H9 (cell line): ENCODE data around the gene CEBPZ. TPM values are rescaled to one million over a fixed set of nuclear protein-coding genes. Genes with fewer than 3 reads are reported as not detected.

Experiments
- DNase-seq: peaks from one replicate; pipeline ENCODE4 v3.0.0-alpha.2; 2017
- H2AFZ ChIP-seq: one replicate; pipeline ENCODE4 v1.6.1; 2013; ENCODE audit warnings: mild to moderate bottlenecking, low read length, control low read depth, moderate library complexity
- H2AK5ac ChIP-seq: 2 replicates; pipeline ENCODE4 v1.6.1; 2013; ENCODE audit warnings: low read length, control low read depth, mixed read lengths; ENCODE audit not compliant: insufficient read length
- H2BK120ac ChIP-seq: one replicate; pipeline ENCODE4 v1.6.1; 2013; ENCODE audit warnings: low read depth, mild to moderate bottlenecking, low read length, control low read depth, inconsistent platforms; ENCODE audit not compliant: poor library complexity, severe bottlenecking
- H2BK12ac ChIP-seq: 2 replicates; pipeline ENCODE4 v1.6.1; 2013; ENCODE audit warnings: low read length, control low read depth, mixed read lengths, low read depth; ENCODE audit not compliant: insufficient read length
- H2BK15ac ChIP-seq: 2 replicates; pipeline ENCODE4 v1.6.1; 2013; ENCODE audit warnings: low read depth, low read length, control low read depth
- H2BK20ac ChIP-seq: one replicate; pipeline ENCODE4 v1.6.1; 2013; ENCODE audit warnings: low read depth, mild to moderate bottlenecking, low read length, control low read depth, inconsistent platforms; ENCODE audit not compliant: poor library complexity, severe bottlenecking
- H2BK5ac ChIP-seq: 2 replicates; pipeline ENCODE4 v1.6.1; 2013; ENCODE audit warnings: low read length, control low read depth, mixed read lengths; ENCODE audit not compliant: insufficient read length
- H3K14ac ChIP-seq: 2 replicates; pipeline ENCODE4 v1.6.1; 2013; ENCODE audit warnings: low read length, control low read depth; ENCODE audit not compliant: insufficient read depth
- H3K18ac ChIP-seq: 2 replicates; pipeline ENCODE4 v1.6.1; 2013; ENCODE audit warnings: low read depth, mild to moderate bottlenecking, mixed read lengths, low read length, control low read depth; ENCODE audit not compliant: insufficient read length
- H3K23ac ChIP-seq: 2 replicates; pipeline ENCODE4 v1.6.1; 2013; ENCODE audit warnings: low read length, control low read depth, mixed read lengths, low read depth; ENCODE audit not compliant: insufficient read length
- H3K23me2 ChIP-seq: 2 replicates; pipeline ENCODE4 v1.6.1; 2013; ENCODE audit warnings: low read depth, mild to moderate bottlenecking, mixed read lengths, low read length, control low read depth; ENCODE audit not compliant: insufficient read length, poor library complexity, severe bottlenecking
- H3K27ac ChIP-seq: 2 replicates; pipeline ENCODE4 v1.5.1; 2013; ENCODE audit warnings: low read length, control low read depth, mixed read lengths, low read depth; ENCODE audit not compliant: insufficient read length
- H3K27me3 ChIP-seq: 2 replicates; pipeline ENCODE4 v1.6.1; 2013; ENCODE audit warnings: low read length, control low read depth, inconsistent platforms; ENCODE audit not compliant: insufficient read depth
- H3K4ac ChIP-seq: 2 replicates; pipeline ENCODE4 v1.6.1; 2013; ENCODE audit warnings: low read depth, mild to moderate bottlenecking, control low read depth, inconsistent platforms, low read length, moderate library complexity
- H3K4me1 ChIP-seq: 2 replicates; pipeline ENCODE4 v1.6.1; 2013; ENCODE audit warnings: low read length, control low read depth, inconsistent platforms; ENCODE audit not compliant: insufficient read depth
- H3K4me2 ChIP-seq: 2 replicates; pipeline ENCODE4 v1.6.1; 2013; ENCODE audit warnings: low read length, control low read depth, mixed read lengths; ENCODE audit not compliant: insufficient read length, insufficient read depth
- H3K56ac ChIP-seq: 2 replicates; pipeline ENCODE4 v1.6.1; 2013; ENCODE audit warnings: low read depth, mild to moderate bottlenecking, mixed read lengths, low read length, control low read depth; ENCODE audit not compliant: insufficient read length
- H3K79me1 ChIP-seq: 2 replicates; pipeline ENCODE4 v1.6.1; 2013; ENCODE audit warnings: low read depth, mild to moderate bottlenecking, moderate library complexity, low read length, control low read depth, inconsistent platforms; ENCODE audit not compliant: insufficient read depth, poor library complexity, severe bottlenecking
- H3K79me2 ChIP-seq: 2 replicates; pipeline ENCODE4 v1.6.1; 2013; ENCODE audit warnings: low read length, control low read depth, inconsistent platforms; ENCODE audit not compliant: insufficient read depth
- H3K9ac ChIP-seq: 2 replicates; pipeline ENCODE4 v1.6.1; 2013; ENCODE audit warnings: low read length, control low read depth, mixed read lengths; ENCODE audit not compliant: insufficient read length; ENCODE audit errors: extremely low read depth
- H3K9me3 ChIP-seq: one replicate; pipeline ENCODE4 v1.6.1; 2013; ENCODE audit warnings: low read depth, low read length, inconsistent platforms; ENCODE audit not compliant: control insufficient read depth
- H3T11ph ChIP-seq: one replicate; pipeline ENCODE4 v1.6.1; 2013; ENCODE audit warnings: mild to moderate bottlenecking, low read length, control low read depth, inconsistent platforms
- H4K20me1 ChIP-seq: one replicate; pipeline ENCODE4 v1.6.1; 2013; ENCODE audit not compliant: control insufficient read depth, insufficient read length, insufficient read depth
- H4K5ac ChIP-seq: 2 replicates; pipeline ENCODE4 v1.6.1; 2013; ENCODE audit warnings: low read depth, mild to moderate bottlenecking, mixed read lengths, low read length, control low read depth; ENCODE audit not compliant: insufficient read length
- H4K8ac ChIP-seq: replicated peaks from 2 replicates; pipeline ENCODE4 v1.6.1; 2013; ENCODE audit warnings: low read length, control low read depth, mixed read lengths, low read depth; ENCODE audit not compliant: insufficient read length
- H4K91ac ChIP-seq: 2 replicates; pipeline ENCODE4 v1.6.1; 2013; ENCODE audit warnings: low read depth, mild to moderate bottlenecking, moderate library complexity, mixed read lengths, low read length, control low read depth; ENCODE audit not compliant: insufficient read length
- H3K27ac Mint-ChIP-seq, 3 experiments: 2 replicates in 2 of 3; 3 replicates in 1 of 3; pipeline ENCODE4 v1.8.0; 2020 to 2021; ENCODE audit warnings: mixed read lengths in 3 of 3, mild to moderate bottlenecking in 1 of 3, moderate library complexity in 1 of 3
- H3K27me3 Mint-ChIP-seq: 2 replicates; pipeline ENCODE4 v1.8.0; 2021; ENCODE audit warnings: low read depth, mild to moderate bottlenecking, moderate library complexity, mixed read lengths
- H3K36me3 Mint-ChIP-seq, 3 experiments: 2 replicates in 2 of 3; 3 replicates in 1 of 3; pipeline ENCODE4 v1.8.0; 2020 to 2021; ENCODE audit warnings: low read depth in 3 of 3, mixed read lengths in 3 of 3; ENCODE audit not compliant: insufficient read depth in 1 of 3
- H3K4me1 Mint-ChIP-seq, 2 experiments: 2 replicates each; pipeline ENCODE4 v1.8.0; 2020; ENCODE audit warnings: mixed read lengths in 2 of 2
- H3K4me3 Mint-ChIP-seq, 2 experiments: 2 replicates in 1 of 2; 3 replicates in 1 of 2; pipeline ENCODE4 v1.8.0; 2020 to 2021; ENCODE audit warnings: mild to moderate bottlenecking in 2 of 2, mixed read lengths in 2 of 2, moderate library complexity in 1 of 2
- H3K9me3 Mint-ChIP-seq, 2 experiments: 2 replicates in 1 of 2; 3 replicates in 1 of 2; pipeline ENCODE4 v1.8.0; 2020; ENCODE audit warnings: mild to moderate bottlenecking in 2 of 2, mixed read lengths in 2 of 2, moderate library complexity in 1 of 2
- WGBS: extraction: QIAGEN DNeasy Blood & Tissue Kit; methylation state at CpG from one replicate; pipeline ENCODE4 v1.1.7; 2013; ENCODE audit warnings: missing lambda C conversion rate, low lambda C conversion rate, mixed read lengths; ENCODE audit not compliant: insufficient read length; ENCODE audit errors: extremely low coverage; 5-methylcytosine and 5-hydroxymethylcytosine counted together
- total RNA-seq: library from RNA; stranded (reverse); gene quantifications from 2 replicates; pipeline ENCODE4 v1.2.1, GENCODE V29; 2021
- TF ChIP-seq, protein P1 (sequence below): fragments of 200-600 bp; sonication (generic); conservative IDR thresholded peaks from 3 replicates; pipeline ENCODE4 v1.8.0; 2021; ENCODE audit warnings: antibody characterized with exemption, mild to moderate bottlenecking

The CEBPZ gene
- total RNA-seq, 1 experiment from 2014 or later, result 281 TPM

GRCh38 chr2:37268111-37268510 lies 36.7 kb upstream of the CEBPZ start:
- H3K27ac Mint-ChIP-seq, result no peak overlapping the region; a peak in 1 of 7 replicates
- no peak overlapping the region for H3K18ac ChIP-seq

More at GRCh38 chr2:37268111-37268510, 36.7 kb upstream of the CEBPZ start:
- H3K27me3 Mint-ChIP-seq, result no peaks in the 10 kb centered on the region
- Histone ChIP-seq H3K79me2 (no peaks in the 10 kb centered on the region), H4K5ac (no peak overlapping the region), H4K8ac (no peak overlapping the region), H3K14ac (no peak overlapping the region), H2AK5ac (no peak overlapping the region), H3K56ac (no peak overlapping the region), H3K9ac (no peak overlapping the region), H4K20me1 (no peaks in the 10 kb centered on the region), H2BK5ac (no peak overlapping the region), H3K23ac (no peak overlapping the region), H3K27me3 (no peaks in the 10 kb centered on the region), H3K79me1 (no peaks in the 10 kb centered on the region), H2BK15ac (no peak overlapping the region), H3K27ac (no peak overlapping the region), H4K91ac (no peak overlapping the region), H3K4me2 (no peak overlapping the region), H2BK12ac (no peak overlapping the region), H3K9me3 (no peaks in the 10 kb centered on the region), H3K4me1 (peaks cover 2% of the 10 kb centered on the region; the same call in 1 of the 2 replicates), H2BK20ac (no peak overlapping the region), H3K4ac (no peak overlapping the region), H3K23me2 (no peaks in the 10 kb centered on the region), H2BK120ac (no peak overlapping the region), H2AFZ (no peak overlapping the region), H3T11ph (no peak overlapping the region)
- no peaks in the 10 kb centered on the region for H3K9me3 Mint-ChIP-seq
- peaks cover 24 to 34% of the 10 kb centered on the region in 2 experiments for H3K4me1 Mint-ChIP-seq
- no CpG with 5 or more reads among the region's 4 CpGs for WGBS
- no peak overlapping the region for H3K4me3 Mint-ChIP-seq
- TF ChIP-seq, protein P1, sequence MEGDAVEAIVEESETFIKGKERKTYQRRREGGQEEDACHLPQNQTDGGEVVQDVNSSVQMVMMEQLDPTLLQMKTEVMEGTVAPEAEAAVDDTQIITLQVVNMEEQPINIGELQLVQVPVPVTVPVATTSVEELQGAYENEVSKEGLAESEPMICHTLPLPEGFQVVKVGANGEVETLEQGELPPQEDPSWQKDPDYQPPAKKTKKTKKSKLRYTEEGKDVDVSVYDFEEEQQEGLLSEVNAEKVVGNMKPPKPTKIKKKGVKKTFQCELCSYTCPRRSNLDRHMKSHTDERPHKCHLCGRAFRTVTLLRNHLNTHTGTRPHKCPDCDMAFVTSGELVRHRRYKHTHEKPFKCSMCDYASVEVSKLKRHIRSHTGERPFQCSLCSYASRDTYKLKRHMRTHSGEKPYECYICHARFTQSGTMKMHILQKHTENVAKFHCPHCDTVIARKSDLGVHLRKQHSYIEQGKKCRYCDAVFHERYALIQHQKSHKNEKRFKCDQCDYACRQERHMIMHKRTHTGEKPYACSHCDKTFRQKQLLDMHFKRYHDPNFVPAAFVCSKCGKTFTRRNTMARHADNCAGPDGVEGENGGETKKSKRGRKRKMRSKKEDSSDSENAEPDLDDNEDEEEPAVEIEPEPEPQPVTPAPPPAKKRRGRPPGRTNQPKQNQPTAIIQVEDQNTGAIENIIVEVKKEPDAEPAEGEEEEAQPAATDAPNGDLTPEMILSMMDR, result no peak
- no peak for DNase-seq
- H3K36me3 Mint-ChIP-seq, result peaks cover 9 to 61% (median 55%) of the 10 kb centered on the region in 3 experiments; a peak in 5 of 7 replicates
